ENCODE measurements around the gene KEAP1.
"Not testable (repeated sequence)": the region's sequence is repeated elsewhere in the genome, so short reads cannot be mapped to it uniquely, and the experiment has no call there.

The KEAP1 gene

GRCh38 chr19:10491472-10492047, 11.6 kb downstream of the KEAP1 start:
- no peak for DNase-seq

GRCh38 chr19:10486551-10486950, 16.6 kb downstream of the KEAP1 start:
- DNase-seq = no peak

GRCh38 chr19:10478903-10479384, 24.2 kb downstream of the KEAP1 start:
- peak; percentile 80 for DNase-seq

GRCh38 chr19:10478476-10478875, 24.7 kb downstream of the KEAP1 start:
- DNase-seq = no peak

GRCh38 chr19:10474962-10475451, 28.1 kb downstream of the KEAP1 start:
- no peak for DNase-seq

GRCh38 chr19:10473192-10473591, 30.0 kb downstream of the KEAP1 start:
- no peak for DNase-seq

DNA sequence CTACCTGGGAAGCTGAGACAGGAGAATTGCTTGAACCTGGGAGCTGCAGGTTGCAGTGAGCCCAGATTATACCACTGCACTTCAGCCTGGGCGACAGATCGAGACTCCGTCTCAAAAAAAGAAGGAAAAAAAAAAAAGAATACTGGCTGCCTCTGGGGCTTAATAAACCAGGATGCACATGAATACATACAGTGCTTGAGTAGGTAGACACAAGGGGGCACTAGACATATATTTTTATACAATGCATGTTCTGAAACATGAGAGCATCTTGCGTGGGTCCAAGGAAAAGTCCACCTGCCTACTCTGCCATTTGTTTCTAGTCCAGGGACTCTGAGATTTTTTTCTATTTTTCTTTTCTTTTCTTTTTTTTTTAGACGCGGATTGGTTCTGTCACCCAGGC, 31.2 kb downstream of the KEAP1 start:
- DNase-seq = no peak

DNA sequence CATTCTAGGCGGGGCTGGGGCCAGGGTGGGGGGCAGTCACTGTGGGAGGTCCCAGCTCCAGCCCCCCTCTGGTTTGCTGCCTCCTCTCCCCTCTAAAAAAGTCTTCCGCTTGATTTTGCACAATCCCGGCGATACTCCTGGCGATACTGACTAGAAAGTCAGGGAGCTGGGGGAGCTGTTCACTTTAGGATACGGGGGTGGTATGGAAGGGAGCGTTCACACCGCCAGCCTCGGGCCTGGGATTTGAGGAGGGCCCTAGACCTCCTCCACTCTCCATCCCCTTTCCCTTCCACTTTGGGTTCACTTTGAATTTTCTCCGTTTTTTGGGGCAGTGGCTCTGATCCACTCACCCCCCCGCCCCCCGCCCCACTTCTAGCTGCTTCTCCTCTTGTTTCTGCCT, 35.0 kb downstream of the KEAP1 start:
- DNase-seq = no peak

DNA sequence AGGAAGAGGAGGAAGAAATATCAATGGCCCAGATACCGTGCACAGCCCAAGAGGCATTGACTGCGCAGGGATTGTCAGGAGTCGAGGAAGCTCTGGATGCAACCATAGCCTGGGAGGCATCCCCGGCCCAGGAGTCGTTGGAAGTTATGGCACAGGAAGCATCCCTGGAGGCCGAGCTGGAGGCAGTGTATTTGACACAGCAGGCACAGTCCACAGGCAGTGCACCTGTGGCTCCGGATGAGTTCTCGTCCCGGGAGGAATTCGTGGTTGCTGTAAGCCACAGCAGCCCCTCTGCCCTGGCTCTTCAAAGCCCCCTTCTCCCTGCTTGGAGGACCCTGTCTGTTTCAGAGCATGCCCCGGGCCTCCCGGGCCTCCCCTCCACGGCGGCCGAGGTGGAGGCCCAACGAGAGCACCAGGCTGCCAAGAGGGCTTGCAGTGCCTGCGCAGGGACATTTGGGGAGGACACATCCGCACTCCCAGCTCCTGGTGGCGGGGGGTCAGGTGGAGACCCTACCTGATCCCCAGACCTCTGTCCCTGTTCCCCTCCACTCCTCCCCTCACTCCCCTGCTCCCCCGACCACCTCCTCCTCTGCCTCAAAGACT, 36.0 kb downstream of the KEAP1 start:
- no peak for DNase-seq

GRCh38 chr19:10464456-10464855, 38.7 kb downstream of the KEAP1 start:
- DNase-seq = no peak

- DNase-seq = no peak
Observed at GRCh38 chr19:10462557-10462956, 40.6 kb downstream of the KEAP1 start.

- not testable (repeated sequence) for DNase-seq
Observed at GRCh38 chr19:10462042-10462441, 41.1 kb downstream of the KEAP1 start.

- peak; percentile 72 for DNase-seq
Observed at GRCh38 chr19:10461047-10461949, 41.9 kb downstream of the KEAP1 start.

DNA sequence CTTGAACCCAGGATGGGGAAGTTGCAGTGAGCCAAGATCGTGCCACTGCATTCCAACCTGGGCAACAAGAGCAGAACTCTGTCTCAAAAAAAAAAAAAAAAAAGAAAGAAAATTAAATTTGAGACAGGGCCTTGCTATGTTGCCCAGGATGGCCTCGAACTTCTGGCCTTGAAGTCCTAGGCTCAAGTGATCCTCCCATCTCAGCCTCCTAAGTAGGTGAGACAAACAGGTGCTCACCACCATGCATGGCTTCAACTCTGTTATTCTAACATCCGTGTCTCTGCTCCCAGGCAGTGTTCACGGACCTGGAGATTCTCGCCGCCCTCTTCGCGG, 42.5 kb downstream of the KEAP1 start:
- no peak for DNase-seq

GRCh38 chr19:10458733-10459132, 44.4 kb downstream of the KEAP1 start:
- not testable (repeated sequence) for DNase-seq

DNA sequence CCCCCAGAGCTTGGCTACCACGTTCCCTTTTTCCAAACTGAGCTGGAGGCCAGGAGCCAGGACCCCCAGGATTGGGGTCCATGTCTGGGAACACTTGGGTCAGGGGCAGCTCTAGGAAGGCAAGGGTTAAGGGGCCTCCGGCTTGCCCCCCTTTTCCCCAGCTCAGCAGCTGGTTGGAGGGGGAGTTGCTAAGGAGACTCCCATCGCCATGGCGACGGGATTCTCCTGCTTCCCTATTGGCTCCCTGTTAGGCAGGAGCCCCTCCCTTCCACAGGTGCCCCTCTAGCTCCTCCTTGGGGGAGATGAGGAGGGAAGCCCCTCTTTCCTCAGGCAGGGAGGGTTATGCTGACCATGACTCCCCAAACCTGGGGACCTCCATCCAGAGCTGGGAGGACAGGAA, 48.9 kb downstream of the KEAP1 start:
- no peak for DNase-seq

GRCh38 chr19:10453852-10454251, 49.3 kb downstream of the KEAP1 start:
- no peak for DNase-seq

DNA sequence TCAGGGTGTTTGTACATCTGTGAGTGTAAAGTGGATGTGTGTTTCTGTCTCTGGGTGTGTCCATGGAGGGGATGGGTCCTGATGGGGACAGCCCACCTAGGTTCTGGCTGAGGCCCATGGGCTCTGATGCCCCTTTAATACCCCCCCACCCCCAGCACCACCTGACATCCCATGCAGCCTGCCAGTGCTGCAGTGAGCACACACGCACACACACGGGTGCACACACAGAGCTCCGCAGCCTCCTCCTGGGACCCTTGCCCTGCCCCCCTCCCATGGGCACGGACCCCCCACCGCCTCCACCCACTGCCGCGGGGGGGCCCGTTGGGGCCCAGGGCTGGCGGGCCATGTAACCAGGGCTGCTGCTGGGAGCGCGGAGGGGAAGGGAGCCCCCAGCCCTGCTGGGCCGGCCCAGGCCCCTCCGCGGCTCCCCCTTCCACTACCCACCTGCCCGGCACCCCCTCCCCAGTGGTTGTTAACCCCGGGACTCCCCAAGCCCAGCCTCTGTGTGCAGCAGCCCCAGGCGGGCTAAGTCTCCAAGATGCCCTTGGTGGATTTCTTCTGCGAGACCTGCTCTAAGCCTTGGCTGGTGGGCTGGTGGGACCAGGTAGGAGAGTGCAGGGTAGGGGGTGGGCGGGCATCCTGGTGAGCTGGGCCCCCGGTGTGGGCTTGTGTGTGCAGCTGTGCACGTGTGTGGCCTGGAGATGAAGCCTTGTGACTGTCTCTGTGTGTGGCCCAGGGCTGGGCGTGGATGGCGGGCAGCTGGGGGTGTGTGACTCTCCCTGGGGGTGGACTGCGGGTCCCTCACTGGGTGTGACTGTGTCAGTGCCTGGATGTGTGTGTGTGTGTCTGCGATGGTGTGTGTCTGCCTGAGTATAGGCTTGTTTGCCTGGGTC, 50.2 kb downstream of the KEAP1 start:
- DNase-seq = no peak

DNA sequence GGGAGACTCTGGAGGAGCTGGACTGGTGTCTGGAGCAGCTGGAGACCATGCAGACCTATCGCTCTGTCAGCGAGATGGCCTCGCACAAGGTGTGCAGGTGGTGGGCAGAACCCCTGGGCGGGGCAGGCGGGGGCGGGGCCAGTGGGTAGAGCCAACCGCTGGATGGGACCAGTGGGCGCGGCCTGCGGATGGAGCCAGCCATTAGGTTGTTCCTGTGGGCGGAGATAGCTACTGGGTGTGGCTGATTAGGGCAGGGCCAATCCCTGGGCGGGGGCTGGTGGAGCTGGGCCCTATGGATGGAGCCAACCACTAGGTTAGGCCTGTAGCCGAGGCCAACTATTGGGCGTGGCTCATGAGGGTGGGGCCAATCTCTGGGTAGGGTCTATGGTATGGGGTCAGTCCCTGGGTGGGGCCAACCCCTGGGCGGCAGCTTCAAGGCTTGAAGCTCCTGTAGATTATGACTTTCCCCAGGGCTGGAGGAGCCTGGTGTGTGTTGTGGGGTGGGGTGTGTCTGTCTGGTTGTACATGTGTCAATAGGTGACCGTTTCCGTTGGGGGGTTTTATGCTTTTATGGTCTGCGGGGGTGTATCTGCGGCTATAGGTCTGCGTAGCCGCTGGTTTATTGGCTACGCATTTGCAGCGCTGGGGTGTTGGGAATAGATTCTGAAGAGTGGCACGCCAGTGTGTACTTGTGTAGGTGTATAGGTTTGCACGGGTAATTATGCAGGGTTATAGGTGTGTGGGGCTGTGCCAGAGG, 52.1 kb downstream of the KEAP1 start:
- no peak for DNase-seq

- no peak for DNase-seq
Observed at GRCh38 chr19:10450191-10450852, 52.8 kb downstream of the KEAP1 start.

GRCh38 chr19:10449037-10449436, 54.1 kb downstream of the KEAP1 start:
- no peak for DNase-seq
